HepG2 (cell line): ENCODE measurements around the gene FAM3B. TPM values are rescaled to one million over a fixed set of nuclear protein-coding genes. Genes with fewer than 3 reads are reported as not detected.

Experiments
- ATAC-seq: fragments of 200-7000 bp; cut with Tn5 transposase; 3 replicates; pipeline ENCODE4 v1.9.1; 2020; ENCODE audit warnings: mild to moderate bottlenecking, moderate library complexity
- BruUV-seq: library from RNA; stranded (reverse); fragments of 400-500 nt; replicated peaks from 2 replicates; lab custom pipeline; 2021; lab: Mats Ljungman, UMichigan
- CTCF ChIA-PET: fragments of 300-600 bp; formaldehyde crosslinking; extraction: SDS; loops from one replicate; lab custom pipeline; 2021; ENCODE audit warnings: low total read pairs, inconsistent platforms, low intra/inter-chr PET ratio; lab: Yijun Ruan, JAX
- POLR2A ChIA-PET: fragments of 350-600 bp; sonication (Branson Sonifier 250); formaldehyde crosslinking; loops from one replicate; lab custom pipeline; 2020; ENCODE audit warnings: antibody characterized with exemption, inconsistent platforms; lab: Yijun Ruan, JAX
- DNase-seq: peaks from one replicate; pipeline ENCODE4 v3.0.0-alpha.2; 2015; ENCODE audit warnings: low spot score
- FAIRE-seq: peaks from 3 replicates; lab custom pipeline; 2011; peaks lifted over from hg19 to GRCh38; lab: Jason Lieb, UNC
- H2AFZ ChIP-seq: one replicate; pipeline ENCODE4 v1.6.1; 2011; ENCODE audit warnings: low read length, inconsistent platforms
- H3K27ac ChIP-seq: fragments of 300-600 bp; 3 replicates; pipeline ENCODE4 v1.8.0; 2011; ENCODE audit warnings: mixed run types, mild to moderate bottlenecking, mixed read lengths, low read length, inconsistent platforms; ENCODE audit not compliant: insufficient read depth; ENCODE audit errors: extremely low read length
- H3K27me3 ChIP-seq, 2 experiments: fragments of 200-600 bp in 1 of 2; 2 replicates in 1 of 2; 3 replicates in 1 of 2; pipeline versions ENCODE4 v1.6.0 to v1.8.0; 2011; ENCODE audit warnings: low read length in 2 of 2, mild to moderate bottlenecking in 2 of 2, moderate library complexity in 2 of 2, inconsistent platforms in 1 of 2; ENCODE audit not compliant: insufficient read depth in 2 of 2, control insufficient read depth in 1 of 2
- H3K36me3 ChIP-seq, 2 experiments: fragments of 200-600 bp in 1 of 2; replicated peaks in 1 of 2; 2 replicates in 1 of 2; 3 replicates in 1 of 2; pipeline versions ENCODE4 v1.5.1 to v1.8.0; 2011; ENCODE audit warnings: low read length in 2 of 2, inconsistent platforms in 1 of 2; ENCODE audit not compliant: insufficient read depth in 2 of 2, control insufficient read depth in 1 of 2
- H3K4me1 ChIP-seq: 2 replicates; pipeline ENCODE4 v1.5.1; 2012; ENCODE audit warnings: low read length, inconsistent platforms; ENCODE audit not compliant: insufficient read depth
- H3K4me2 ChIP-seq: 2 replicates; pipeline ENCODE4 v1.6.0; 2011; ENCODE audit warnings: low read depth, low read length, inconsistent platforms
- H3K4me3 ChIP-seq, 3 experiments: fragments of 200-600 bp in 1 of 3; sonication (generic), shearing (Covaris generic) in 1 of 3; replicated peaks in 1 of 3; 2 replicates each; pipeline ENCODE4 v1.5.1; 2011 to 2016; ENCODE audit warnings: low read length in 3 of 3, inconsistent platforms in 2 of 3, low read depth in 2 of 3, mild to moderate bottlenecking in 2 of 3, control low read depth in 1 of 3, mixed read lengths in 1 of 3; ENCODE audit not compliant: insufficient read depth in 1 of 3
- H3K79me2 ChIP-seq: one replicate; pipeline ENCODE4 v1.6.1; 2011; ENCODE audit warnings: low read length, inconsistent platforms; ENCODE audit not compliant: insufficient read depth
- H3K9ac ChIP-seq: 2 replicates; pipeline ENCODE4 v1.6.0; 2011; ENCODE audit warnings: mild to moderate bottlenecking, low read depth, low read length, inconsistent platforms; ENCODE audit not compliant: insufficient read depth
- H3K9me3 ChIP-seq: 2 replicates; pipeline ENCODE4 v1.5.1; 2012; ENCODE audit warnings: mild to moderate bottlenecking, low read length
- H4K20me1 ChIP-seq: 2 replicates; pipeline ENCODE4 v1.6.0; 2011; ENCODE audit warnings: inconsistent platforms, mild to moderate bottlenecking, low read length, moderate library complexity; ENCODE audit not compliant: insufficient read depth
- BHLHE40 ChIP-seq: IDR thresholded peaks from 2 replicates; pipeline ENCODE4 v1.6.1; 2011; ENCODE audit warnings: low read length, improper control_type of control experiment
- NR2C2 ChIP-seq: sonication (generic); formaldehyde crosslinking; IDR thresholded peaks from 2 replicates; pipeline ENCODE4 v1.4.0; 2020; ENCODE audit warnings: missing genetic modification reagents, mild to moderate bottlenecking, moderate library complexity, borderline replicate concordance
- SNAPC4 ChIP-seq: sonication (generic); formaldehyde crosslinking; IDR thresholded peaks from 2 replicates; pipeline ENCODE4 v1.4.0; 2020; ENCODE audit warnings: mild to moderate bottlenecking, missing genetic modification reagents
- TBX3 ChIP-seq: fragments of 450-650 bp; IDR thresholded peaks from 2 replicates; pipeline ENCODE4 v1.6.1; 2017; ENCODE audit warnings: antibody characterized with exemption, mild to moderate bottlenecking, inconsistent platforms, borderline replicate concordance
- ZC3H4 ChIP-seq: sonication (generic); formaldehyde crosslinking; IDR thresholded peaks from 2 replicates; pipeline ENCODE4 v1.4.0; 2020; ENCODE audit warnings: missing genetic modification reagents, borderline replicate concordance
- ZNF547 ChIP-seq: sonication (generic); formaldehyde crosslinking; IDR thresholded peaks from 2 replicates; pipeline ENCODE4 v1.5.1; 2020; ENCODE audit warnings: mild to moderate bottlenecking, missing genetic modification reagents
- ZNF614 ChIP-seq: IDR thresholded peaks from 2 replicates; pipeline ENCODE4 v1.6.1; 2018; ENCODE audit warnings: missing biosample characterization, missing genetic modification reagents, inconsistent platforms, borderline replicate concordance
- WGBS: methylation state at CpG from one replicate; pipeline ENCODE4 v1.1.6; 2017; ENCODE audit warnings: low lambda C conversion rate; 5-methylcytosine and 5-hydroxymethylcytosine counted together
- in situ Hi-C: cut with HindIII; loops from 2 replicates; pipeline ENCODE4 v1.10.0; 2017; ENCODE audit warnings: low pct_unique_long_range_greater_than_20kb; ENCODE audit not compliant: extremely low pct_ligation_motif_present
- intact Hi-C: fragments of 100-400 bp; cut with micrococcal nuclease; formaldehyde crosslinking; loops from one replicate; pipeline ENCODE4 v1.10.0; 2022; ENCODE audit not compliant: unreplicated experiment
- polyA plus RNA-seq, 8 experiments: library from polyadenylated mRNA; depleted of rRNA in 3 of 8; stranded (reverse) in 7 of 8; unstranded in 1 of 8; fragments of >200 nt; fragmentation: Illumina TruSeq in 4 of 8; extraction: Trizol in 4 of 8; gene quantifications; 2 replicates each; pipeline versions ENCODE4 v1.2.1 to v1.2.3, GENCODE V29; 2011 to 2016; ENCODE audit warnings: low read depth in 4 of 8, missing spikeins in 1 of 8, mixed read lengths in 1 of 8; ENCODE audit not compliant: insufficient read depth in 1 of 8
- total RNA-seq, 5 experiments: library from RNA; depleted of rRNA; stranded (reverse); fragments of >200 nt; fragmentation: Illumina TruSeq; extraction: Trizol; gene quantifications; 2 replicates each; pipeline ENCODE4 v1.2.3, GENCODE V29; 2016; ENCODE audit warnings: low read depth in 1 of 5
- TF ChIP-seq, protein P1 (sequence below): sonication (generic); formaldehyde crosslinking; IDR thresholded peaks from 2 replicates; pipeline ENCODE4 v1.4.0; 2020; ENCODE audit warnings: missing genetic modification reagents

Gene FAM3B
- total and polyA plus RNA-seq, 2 of the 13 experiments (the other 11 are each of a cell fraction or from before 2014, with no cell fraction given): 46.5 to 62.0 TPM

DNA sequence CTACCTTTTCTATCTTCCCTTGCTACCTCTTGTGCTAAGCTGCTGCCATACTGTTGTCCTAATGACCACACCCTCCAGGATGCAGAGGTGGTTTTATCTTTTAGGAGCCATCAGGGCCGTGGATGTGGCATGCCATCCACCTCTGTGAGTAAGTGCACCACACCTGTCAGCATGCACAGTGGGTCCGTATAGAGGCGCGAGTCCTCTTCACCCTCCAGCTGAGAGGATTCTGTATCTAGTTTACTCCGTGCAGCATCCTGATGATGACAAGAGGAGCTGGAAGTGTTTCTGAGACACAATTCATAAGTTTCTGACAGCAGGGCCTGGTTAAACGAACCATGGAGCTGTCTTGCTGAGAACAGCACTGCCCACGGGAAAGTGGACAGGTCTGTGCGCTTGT lies 11.2 kb downstream of the FAM3B start:
- no peaks in the 10 kb centered on the region for H4K20me1 ChIP-seq
- CTCF ChIA-PET: no interaction called here
- POLR2A ChIA-PET: no interaction called here
- H2AFZ ChIP-seq: no peak overlapping the region
- in situ Hi-C loops: no loop called here
- H3K4me2 ChIP-seq: no peak overlapping the region
- BruUV-seq: no TSS peak
- WGBS: 93% methylated on average over 7 of the region's 8 CpGs
- no peak overlapping the region for H3K4me3 ChIP-seq
- FAIRE-seq: no peak
- H3K27me3 ChIP-seq: no peaks in the 10 kb centered on the region
- H3K36me3 ChIP-seq: peaks cover 10 to 34% of the 10 kb centered on the region in 2 experiments
- DNase-seq: no peak
- H3K9ac ChIP-seq: no peak overlapping the region
- TF ChIP-seq, protein P1, sequence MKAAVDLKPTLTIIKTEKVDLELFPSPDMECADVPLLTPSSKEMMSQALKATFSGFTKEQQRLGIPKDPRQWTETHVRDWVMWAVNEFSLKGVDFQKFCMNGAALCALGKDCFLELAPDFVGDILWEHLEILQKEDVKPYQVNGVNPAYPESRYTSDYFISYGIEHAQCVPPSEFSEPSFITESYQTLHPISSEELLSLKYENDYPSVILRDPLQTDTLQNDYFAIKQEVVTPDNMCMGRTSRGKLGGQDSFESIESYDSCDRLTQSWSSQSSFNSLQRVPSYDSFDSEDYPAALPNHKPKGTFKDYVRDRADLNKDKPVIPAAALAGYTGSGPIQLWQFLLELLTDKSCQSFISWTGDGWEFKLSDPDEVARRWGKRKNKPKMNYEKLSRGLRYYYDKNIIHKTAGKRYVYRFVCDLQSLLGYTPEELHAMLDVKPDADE (CRISPR knock-in tag): no peak
- no peak for TF ChIP-seq TBX3
- TF ChIP-seq, all 625 proteins: peak for 0
- peaks cover 53% of the 10 kb centered on the region for H3K4me1 ChIP-seq
- H3K79me2 ChIP-seq: peaks cover 58% of the 10 kb centered on the region
- H3K27ac ChIP-seq: no peak overlapping the region
- intact Hi-C loops: no loop called here
- H3K9me3 ChIP-seq: peaks cover 5% of the 10 kb centered on the region; the same call in 1 of the 2 replicates
- no peak for ATAC-seq

DNA sequence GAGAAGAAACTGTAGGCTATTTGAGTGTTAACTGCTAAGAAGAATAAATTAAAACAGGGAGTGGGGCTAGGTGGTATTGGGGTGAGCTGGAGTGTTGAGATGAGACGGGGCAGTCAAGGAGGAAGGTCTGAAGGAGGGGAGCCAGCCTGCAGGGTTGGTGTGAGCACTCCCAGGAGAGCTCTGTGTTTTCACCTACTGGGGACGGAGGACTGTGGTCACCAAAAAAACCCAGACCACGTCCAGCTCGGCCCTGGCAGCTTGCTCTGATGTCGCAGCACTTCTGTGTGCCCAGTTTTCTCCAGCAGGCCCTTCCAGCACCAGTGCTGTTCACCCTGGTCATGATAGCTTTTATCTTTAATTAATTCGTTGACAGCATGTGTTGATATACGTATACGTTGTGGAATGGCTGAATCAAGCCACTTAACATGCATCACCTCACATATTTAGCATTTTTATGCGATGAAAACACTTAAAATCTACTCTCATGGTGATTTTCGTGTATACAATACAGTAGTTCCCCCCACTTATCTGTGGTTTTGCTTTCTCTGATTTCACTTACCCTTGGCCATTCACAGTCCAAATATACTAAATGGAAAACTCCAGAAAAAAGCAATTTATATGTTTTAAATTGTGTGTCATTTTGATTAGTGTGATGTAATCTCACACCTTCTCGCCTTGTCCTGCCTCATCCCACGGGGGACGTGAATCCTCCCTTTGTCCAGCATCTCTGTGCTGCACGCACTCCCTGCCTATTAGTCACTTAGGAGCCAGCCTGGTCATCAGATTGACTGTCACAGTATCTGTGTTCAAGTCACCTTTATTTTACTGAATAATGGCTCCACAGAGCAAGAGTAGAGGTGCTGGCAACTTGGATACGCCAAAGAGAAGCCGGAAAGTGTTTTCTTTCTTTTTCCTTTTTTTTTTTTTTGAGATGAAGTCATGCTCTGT lies 12.3 kb downstream of the FAM3B start:
- ATAC-seq: no peak
- no peak overlapping the region for H3K4me3 ChIP-seq
- DNase-seq: no peak
- no peak overlapping the region for H2AFZ ChIP-seq
- H3K4me1 ChIP-seq: peaks cover 50% of the 10 kb centered on the region
- H3K4me2 ChIP-seq: no peak overlapping the region
- H3K27ac ChIP-seq: no peak overlapping the region
- no peak overlapping the region for H3K9ac ChIP-seq
- H3K36me3 ChIP-seq: peaks cover 10 to 34% of the 10 kb centered on the region in 2 experiments
- H3K9me3 ChIP-seq: peaks cover 5% of the 10 kb centered on the region; the same call in 1 of the 2 replicates
- no TSS peak for BruUV-seq
- WGBS: 91% methylated on average over 12 of the region's 16 CpGs
- no peak for FAIRE-seq
- no peaks in the 10 kb centered on the region for H4K20me1 ChIP-seq
- intact Hi-C loops: no loop called here
- in situ Hi-C loops: no loop called here
- POLR2A ChIA-PET: no interaction called here
- CTCF ChIA-PET: no interaction called here
- no peaks in the 10 kb centered on the region for H3K27me3 ChIP-seq
- H3K79me2 ChIP-seq: peaks cover 54% of the 10 kb centered on the region
- TF ChIP-seq ZNF547 (no peak), NR2C2 (no peak), SNAPC4 (CRISPR knock-in tag) (no peak), ZNF614 (CRISPR knock-in tag) (no peak), ZC3H4 (CRISPR knock-in tag) (no peak), BHLHE40 (no peak)
